ENCODE measurements around the gene MOB3B. TPM values are rescaled to one million over a fixed set of nuclear protein-coding genes. Genes with fewer than 3 reads are reported as not detected.
A peak's percentile ranks its signal among the peaks of the same experiment; 100 is the strongest.

The MOB3B gene
- total and polyA plus RNA-seq, 2 of the 13 experiments (the other 11 are each of a cell fraction or from before 2014, with no cell fraction given) = 0.03 to 0.09 TPM

GRCh38 chr9:27529316-27530278, at the start of gene MOB3B (continued):
- TF ChIP-seq GFI1 (CRISPR knock-in tag; IDR thresholded peaks at IDR 0.05; ENCODE audit: borderline replicate concordance) (no peak), ZNF616 (CRISPR knock-in tag; IDR thresholded peaks at IDR 0.05; ENCODE audit: low read depth) (no peak), ZBTB1 (CRISPR knock-in tag; IDR thresholded peaks at IDR 0.05; ENCODE audit: borderline replicate concordance) (no peak), ELK4 (CRISPR knock-in tag; IDR thresholded peaks at IDR 0.05; ENCODE audit: borderline replicate concordance) (no peak), RNF2 (conservative IDR thresholded peaks at IDR 0.05; ENCODE audit: low read depth) (0 out of 2 replicates have a peak, but pooled peaks have one; percentile 65), YY1 (IDR thresholded peaks at IDR 0.05; ENCODE audit: insufficient read depth, insufficient replicate concordance, low read depth, low read length) (peak; percentile 51), GABPB1 (CRISPR knock-in tag; IDR thresholded peaks at IDR 0.05) (peak; percentile 55; the same call in 1 of the 2 replicates), HDAC1 (CRISPR knock-in tag; IDR thresholded peaks at IDR 0.05) (0 out of 2 replicates have a peak, but pooled peaks have one; percentile 36), KAT7 (CRISPR knock-in tag; IDR thresholded peaks at IDR 0.05; ENCODE audit: borderline replicate concordance) (no peak), ZNF501 (CRISPR knock-in tag; IDR thresholded peaks at IDR 0.05) (0 out of 2 replicates have a peak, but pooled peaks have one; percentile 33), BORCS8-MEF2B (CRISPR knock-in tag; IDR thresholded peaks at IDR 0.05) (peak; percentile 62; the same call in 1 of the 2 replicates), ZNF883 (CRISPR knock-in tag; IDR thresholded peaks at IDR 0.05; ENCODE audit: not compliant biosample characterization) (peak; percentile 56), SMC3 (IDR thresholded peaks at IDR 0.05; ENCODE audit: low read length) (peak; percentile 45; the same call in 1 of the 2 replicates), JDP2 (CRISPR knock-in tag; IDR thresholded peaks at IDR 0.05; ENCODE audit: borderline replicate concordance) (no peak), ZNF296 (CRISPR knock-in tag; conservative IDR thresholded peaks at IDR 0.05) (no peak), ZNF556 (CRISPR knock-in tag; IDR thresholded peaks at IDR 0.05; ENCODE audit: borderline replicate concordance) (0 out of 2 replicates have a peak, but pooled peaks have one; percentile 31), ZNF567 (CRISPR knock-in tag; IDR thresholded peaks at IDR 0.05; ENCODE audit: borderline replicate concordance) (no peak)
- TF ChIP-seq, protein P1, sequence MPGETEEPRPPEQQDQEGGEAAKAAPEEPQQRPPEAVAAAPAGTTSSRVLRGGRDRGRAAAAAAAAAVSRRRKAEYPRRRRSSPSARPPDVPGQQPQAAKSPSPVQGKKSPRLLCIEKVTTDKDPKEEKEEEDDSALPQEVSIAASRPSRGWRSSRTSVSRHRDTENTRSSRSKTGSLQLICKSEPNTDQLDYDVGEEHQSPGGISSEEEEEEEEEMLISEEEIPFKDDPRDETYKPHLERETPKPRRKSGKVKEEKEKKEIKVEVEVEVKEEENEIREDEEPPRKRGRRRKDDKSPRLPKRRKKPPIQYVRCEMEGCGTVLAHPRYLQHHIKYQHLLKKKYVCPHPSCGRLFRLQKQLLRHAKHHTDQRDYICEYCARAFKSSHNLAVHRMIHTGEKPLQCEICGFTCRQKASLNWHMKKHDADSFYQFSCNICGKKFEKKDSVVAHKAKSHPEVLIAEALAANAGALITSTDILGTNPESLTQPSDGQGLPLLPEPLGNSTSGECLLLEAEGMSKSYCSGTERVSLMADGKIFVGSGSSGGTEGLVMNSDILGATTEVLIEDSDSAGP (CRISPR knock-in tag; IDR thresholded peaks at IDR 0.05; ENCODE audit: borderline replicate concordance) = peak; percentile 46; the same call in 1 of the 2 replicates
- TF ChIP-seq, protein P2, sequence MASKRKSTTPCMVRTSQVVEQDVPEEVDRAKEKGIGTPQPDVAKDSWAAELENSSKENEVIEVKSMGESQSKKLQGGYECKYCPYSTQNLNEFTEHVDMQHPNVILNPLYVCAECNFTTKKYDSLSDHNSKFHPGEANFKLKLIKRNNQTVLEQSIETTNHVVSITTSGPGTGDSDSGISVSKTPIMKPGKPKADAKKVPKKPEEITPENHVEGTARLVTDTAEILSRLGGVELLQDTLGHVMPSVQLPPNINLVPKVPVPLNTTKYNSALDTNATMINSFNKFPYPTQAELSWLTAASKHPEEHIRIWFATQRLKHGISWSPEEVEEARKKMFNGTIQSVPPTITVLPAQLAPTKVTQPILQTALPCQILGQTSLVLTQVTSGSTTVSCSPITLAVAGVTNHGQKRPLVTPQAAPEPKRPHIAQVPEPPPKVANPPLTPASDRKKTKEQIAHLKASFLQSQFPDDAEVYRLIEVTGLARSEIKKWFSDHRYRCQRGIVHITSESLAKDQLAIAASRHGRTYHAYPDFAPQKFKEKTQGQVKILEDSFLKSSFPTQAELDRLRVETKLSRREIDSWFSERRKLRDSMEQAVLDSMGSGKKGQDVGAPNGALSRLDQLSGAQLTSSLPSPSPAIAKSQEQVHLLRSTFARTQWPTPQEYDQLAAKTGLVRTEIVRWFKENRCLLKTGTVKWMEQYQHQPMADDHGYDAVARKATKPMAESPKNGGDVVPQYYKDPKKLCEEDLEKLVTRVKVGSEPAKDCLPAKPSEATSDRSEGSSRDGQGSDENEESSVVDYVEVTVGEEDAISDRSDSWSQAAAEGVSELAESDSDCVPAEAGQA (IDR thresholded peaks at IDR 0.05; ENCODE audit: low read depth) = no peak
- TF ChIP-seq, protein P2 (CRISPR knock-in tag; IDR thresholded peaks at IDR 0.05; ENCODE audit: borderline replicate concordance) = no peak

Measured in HepG2 (cell line).